Activated CD8-positive, alpha-beta T cell treated with anti-CD3 and anti-CD28 coated beads for 36 hours (primary cell): ENCODE measurements around the gene CRIM1. TPM values are rescaled to one million over a fixed set of nuclear protein-coding genes. Genes with fewer than 3 reads are reported as not detected.

Experiments used
- ATAC-seq: fragments of 200-7000 bp; cut with Tn5 transposase; one replicate; pipeline ENCODE4 v1.10.0; 2021; ENCODE audit warnings: mild to moderate bottlenecking, moderate library complexity
- CTCF ChIA-PET: fragments of 350-600 bp; sonication (Branson Sonifier 250); formaldehyde crosslinking; loops from one replicate; lab custom pipeline; 2021; ENCODE audit warnings: antibody characterized with exemption; lab: Charles Lee
- POLR2A ChIA-PET: fragments of 350-600 bp; sonication (Branson Sonifier 250); formaldehyde crosslinking; loops from one replicate; lab custom pipeline; 2021; ENCODE audit warnings: antibody characterized with exemption; lab: Charles Lee
- DNase-seq: peaks from one replicate; pipeline ENCODE4 v3.0.0-alpha.2; 2020
- H3K27ac Mint-ChIP-seq: one replicate; pipeline ENCODE4 v1.8.0; 2021; ENCODE audit warnings: mild to moderate bottlenecking, mixed read lengths
- H3K27me3 Mint-ChIP-seq: one replicate; pipeline ENCODE4 v1.8.0; 2021; ENCODE audit warnings: mixed read lengths
- H3K36me3 Mint-ChIP-seq: one replicate; pipeline ENCODE4 v1.8.0; 2021; ENCODE audit warnings: low read depth, mixed read lengths
- H3K4me1 Mint-ChIP-seq: one replicate; pipeline ENCODE4 v1.8.0; 2021; ENCODE audit warnings: low read depth, mixed read lengths
- H3K4me3 Mint-ChIP-seq: one replicate; pipeline ENCODE4 v1.8.0; 2021; ENCODE audit warnings: mild to moderate bottlenecking, moderate library complexity, mixed read lengths
- H3K9me3 Mint-ChIP-seq: one replicate; pipeline ENCODE4 v1.8.0; 2021; ENCODE audit warnings: mixed read lengths
- CTCF ChIP-seq: fragments of 200-600 bp; IDR thresholded peaks from one replicate; pipeline ENCODE4 v1.8.0; 2022; ENCODE audit warnings: antibody characterized with exemption, mild to moderate bottlenecking
- intact Hi-C: fragments of 100-400 bp; cut with micrococcal nuclease; formaldehyde crosslinking; loops from one replicate; pipeline ENCODE4 v1.10.0; 2022
- total RNA-seq, 2 experiments: library from RNA; stranded (reverse); gene quantifications; one replicate each; pipeline ENCODE4 v1.2.3, GENCODE V29; 2021

CRIM1 gene
- total RNA-seq, 2 experiments from 2014 or later = 14.4 to 15.9 TPM

- no peak overlapping the region for H3K4me3 Mint-ChIP-seq
- no peak for TF ChIP-seq CTCF
- no peak overlapping the region for H3K27ac Mint-ChIP-seq
- H3K9me3 Mint-ChIP-seq = no peaks in the 10 kb centered on the region
- H3K27me3 Mint-ChIP-seq = no peaks in the 10 kb centered on the region
- ChIA-PET CTCF (no interaction called here), POLR2A (no interaction called here)
- ATAC-seq = no peak
- DNase-seq = no peak
- intact Hi-C loops = no loop called here
- H3K36me3 Mint-ChIP-seq = no peaks in the 10 kb centered on the region
- H3K4me1 Mint-ChIP-seq = no peaks in the 10 kb centered on the region
Observed at GRCh38 chr2:36409335-36409734, 53.8 kb downstream of the CRIM1 start.

GRCh38 chr2:36409935-36410334, 54.4 kb downstream of the CRIM1 start:
- H3K4me1 Mint-ChIP-seq = no peaks in the 10 kb centered on the region
- no peak overlapping the region for H3K27ac Mint-ChIP-seq
- no peaks in the 10 kb centered on the region for H3K36me3 Mint-ChIP-seq
- DNase-seq (no peak), ATAC-seq (no peak)
- intact Hi-C loops = no loop called here
- no peaks in the 10 kb centered on the region for H3K27me3 Mint-ChIP-seq
- H3K9me3 Mint-ChIP-seq = no peaks in the 10 kb centered on the region
- CTCF ChIA-PET = no interaction called here
- no peak overlapping the region for H3K4me3 Mint-ChIP-seq
- POLR2A ChIA-PET = no interaction called here
- TF ChIP-seq CTCF = no peak

- TF ChIP-seq CTCF = no peak
- CTCF ChIA-PET = no interaction called here
- intact Hi-C loops = no loop called here
- DNase-seq = no peak
- H3K36me3 Mint-ChIP-seq = no peaks in the 10 kb centered on the region
- no peaks in the 10 kb centered on the region for H3K4me1 Mint-ChIP-seq
- POLR2A ChIA-PET = no interaction called here
- H3K27me3 Mint-ChIP-seq = no peaks in the 10 kb centered on the region
- H3K27ac Mint-ChIP-seq = no peak overlapping the region
- no peaks in the 10 kb centered on the region for H3K9me3 Mint-ChIP-seq
- no peak overlapping the region for H3K4me3 Mint-ChIP-seq
- ATAC-seq = no peak
Observed at GRCh38 chr2:36410681-36411080, 55.1 kb downstream of the CRIM1 start.

- DNase-seq (no peak), ATAC-seq (no peak)
- Mint-ChIP-seq H3K9me3 (no peaks in the 10 kb centered on the region), H3K36me3 (no peaks in the 10 kb centered on the region), H3K27me3 (no peaks in the 10 kb centered on the region), H3K4me3 (no peak overlapping the region), H3K4me1 (no peaks in the 10 kb centered on the region), H3K27ac (no peak overlapping the region)
- no peak for TF ChIP-seq CTCF
- ChIA-PET CTCF (no interaction called here), POLR2A (no interaction called here)
- intact Hi-C loops = no loop called here
Observed at GRCh38 chr2:36411962-36412444, 56.4 kb downstream of the CRIM1 start.

- DNase-seq = no peak
- TF ChIP-seq CTCF = no peak
- POLR2A ChIA-PET = no interaction called here
- intact Hi-C loops = no loop called here
- Mint-ChIP-seq H3K9me3 (no peaks in the 10 kb centered on the region), H3K4me3 (no peak overlapping the region), H3K36me3 (no peaks in the 10 kb centered on the region), H3K27me3 (no peaks in the 10 kb centered on the region), H3K4me1 (no peaks in the 10 kb centered on the region), H3K27ac (no peak overlapping the region)
- CTCF ChIA-PET = interaction anchor here (0.6 to 1.6 kb wide), 2 partner anchors 40 to 444 kb away, joined by 3 read pairs; no protein-coding TSS in a partner anchor
- ATAC-seq = no peak
Observed at GRCh38 chr2:36413218-36413617, 57.6 kb downstream of the CRIM1 start.
